Hepatocyte (in vitro differentiated cells): Measurements from ENCODE around the gene OR7A5. TPM values are rescaled to one million over a fixed set of nuclear protein-coding genes. Genes with fewer than 3 reads are reported as not detected.
"Not testable (repeated sequence)": the region's sequence is repeated elsewhere in the genome, so short reads cannot be mapped to it uniquely, and the experiment has no call there.

Experiments
- DNase-seq: peaks from one replicate; pipeline ENCODE4 v3.0.0-alpha.2; 2016; ENCODE audit warnings: low spot score
- H2AFZ ChIP-seq: fragments of 200-600 bp; sonication (generic); 2 replicates; pipeline ENCODE4 v1.6.0; 2016; ENCODE audit warnings: antibody characterized with exemption, mild to moderate bottlenecking
- H3K27ac ChIP-seq: fragments of 200-600 bp; sonication (generic); 2 replicates; pipeline ENCODE4 v1.5.1; 2016; ENCODE audit warnings: mild to moderate bottlenecking
- H3K27me3 ChIP-seq: fragments of 200-600 bp; sonication (generic); 2 replicates; pipeline ENCODE4 v1.6.1; 2016
- H3K36me3 ChIP-seq: fragments of 200-600 bp; sonication (generic); replicated peaks from 2 replicates; pipeline ENCODE4 v1.5.1; 2016; ENCODE audit warnings: low read depth; ENCODE audit not compliant: insufficient read depth
- H3K4me1 ChIP-seq: fragments of 200-600 bp; sonication (generic); 2 replicates; pipeline ENCODE4 v1.5.1; 2016; ENCODE audit warnings: mild to moderate bottlenecking, moderate library complexity; ENCODE audit not compliant: insufficient read depth
- H3K4me2 ChIP-seq: fragments of 200-600 bp; sonication (generic); 2 replicates; pipeline ENCODE4 v1.6.0; 2016
- H3K4me3 ChIP-seq: fragments of 200-600 bp; sonication (generic); 2 replicates; pipeline ENCODE4 v1.5.1; 2016; ENCODE audit warnings: mild to moderate bottlenecking
- H3K79me2 ChIP-seq: fragments of 200-600 bp; sonication (generic); 2 replicates; pipeline ENCODE4 v1.6.0; 2017; ENCODE audit warnings: mild to moderate bottlenecking
- H3K9me2 ChIP-seq: fragments of 200-600 bp; sonication (generic); replicated peaks from 2 replicates; pipeline ENCODE4 v1.6.0; 2017; ENCODE audit warnings: mild to moderate bottlenecking; ENCODE audit not compliant: insufficient read depth
- H3K9me3 ChIP-seq: fragments of 200-600 bp; sonication (generic); 2 replicates; pipeline ENCODE4 v1.5.1; 2016; ENCODE audit warnings: low read depth, mild to moderate bottlenecking
- H4K20me1 ChIP-seq: fragments of 200-600 bp; sonication (generic); 2 replicates; pipeline ENCODE4 v1.6.0; 2016; ENCODE audit warnings: mild to moderate bottlenecking; ENCODE audit not compliant: insufficient read depth, poor library complexity, severe bottlenecking
- CTCF ChIP-seq: fragments of 200-600 bp; sonication (generic); IDR thresholded peaks from 2 replicates; pipeline ENCODE4 v1.5.1; 2016; ENCODE audit warnings: antibody characterized with exemption, mild to moderate bottlenecking; ENCODE audit not compliant: poor library complexity
- EZH2 ChIP-seq: fragments of 200-600 bp; sonication (generic); IDR thresholded peaks from 2 replicates; pipeline ENCODE4 v1.6.1; 2016; ENCODE audit warnings: antibody characterized with exemption, mild to moderate bottlenecking, borderline replicate concordance
- EZH2phosphoT487 ChIP-seq: fragments of 200-600 bp; sonication (generic); IDR thresholded peaks from one replicate; pipeline ENCODE4 v1.6.1; 2018; ENCODE audit warnings: antibody characterized with exemption, mild to moderate bottlenecking, low read depth, moderate library complexity; ENCODE audit not compliant: unreplicated experiment, severe bottlenecking
- WGBS: methylation state at CpG from one replicate; pipeline ENCODE4 v1.1.6; 2016; ENCODE audit warnings: low lambda C conversion rate; ENCODE audit errors: missing lambda C conversion rate; 5-methylcytosine and 5-hydroxymethylcytosine counted together
- polyA plus RNA-seq: library from polyadenylated mRNA; unstranded; fragments of >200 nt; fragmentation: Nextera tagmentation; extraction: Ambion mirVana; gene quantifications from 2 replicates; pipeline ENCODE4 v1.2.1, GENCODE V29; 2016
- total RNA-seq: library from RNA; depleted of rRNA; stranded (reverse); fragments of >200 nt; gene quantifications from 2 replicates; pipeline ENCODE4 v1.2.3, GENCODE V29; 2014

The OR7A5 gene
- total and polyA plus RNA-seq, 2 experiments from 2014 or later, result not detected

- not testable (repeated sequence) for H3K4me3 ChIP-seq, H3K36me3 ChIP-seq, H3K9me2 ChIP-seq, DNase-seq, H3K4me2 ChIP-seq, H3K9me3 ChIP-seq, H3K27me3 ChIP-seq, H3K27ac ChIP-seq, H3K79me2 ChIP-seq, H4K20me1 ChIP-seq, H3K4me1 ChIP-seq, H2AFZ ChIP-seq
- WGBS, result 74% methylated on average over 4 of the region's 8 CpGs
Measured at GRCh38 chr19:14783410-14783998, 51.5 kb downstream of the OR7A5 start.

GRCh38 chr19:14782626-14783409 lies 52.2 kb downstream of the OR7A5 start:
- no peak for DNase-seq
- Histone ChIP-seq H3K27ac (no peak overlapping the region), H4K20me1 (no peaks in the 10 kb centered on the region), H3K9me3 (no peaks in the 10 kb centered on the region), H3K4me1 (no peaks in the 10 kb centered on the region), H3K9me2 (no peaks in the 10 kb centered on the region), H3K27me3 (no peaks in the 10 kb centered on the region), H3K36me3 (no peaks in the 10 kb centered on the region), H3K4me3 (no peak overlapping the region), H3K4me2 (no peak overlapping the region), H3K79me2 (no peaks in the 10 kb centered on the region), H2AFZ (no peak overlapping the region)
- TF ChIP-seq EZH2 (no peak), CTCF (no peak), EZH2phosphoT487 (no peak)
- WGBS, result 93% methylated on average over 16 of the region's 16 CpGs

- not testable (repeated sequence) for H3K4me1 ChIP-seq, H4K20me1 ChIP-seq, H3K36me3 ChIP-seq, H3K9me2 ChIP-seq, H3K9me3 ChIP-seq, H3K79me2 ChIP-seq, H3K4me3 ChIP-seq, DNase-seq, H2AFZ ChIP-seq, H3K27me3 ChIP-seq, H3K27ac ChIP-seq, H3K4me2 ChIP-seq
- 92% methylated on average over 17 of the region's 17 CpGs for WGBS
Measured at GRCh38 chr19:14781713-14782536, 53.1 kb downstream of the OR7A5 start.

GRCh38 chr19:14780622-14781225 lies 54.3 kb downstream of the OR7A5 start:
- H3K27ac ChIP-seq, H3K9me3 ChIP-seq, H2AFZ ChIP-seq, H3K4me1 ChIP-seq, H4K20me1 ChIP-seq, H3K4me3 ChIP-seq, H3K79me2 ChIP-seq, H3K27me3 ChIP-seq, DNase-seq, H3K4me2 ChIP-seq, H3K36me3 ChIP-seq, H3K9me2 ChIP-seq: not testable (repeated sequence)
- WGBS, result 64% methylated on average over 12 of the region's 14 CpGs
